22Rv1 (cell line): ENCODE measurements around the gene RNF38.

Experiments
- H3K27ac ChIP-seq: fragments of 450-650 bp; 2 replicates; pipeline ENCODE4 v1.5.1; 2017
- ZFX ChIP-seq: fragments of 450-650 bp; IDR thresholded peaks from 2 replicates; pipeline ENCODE4 v1.6.1; 2017; ENCODE audit warnings: antibody characterized with exemption, borderline replicate concordance
- TF ChIP-seq, protein P1 (sequence below): fragments of 450-650 bp; IDR thresholded peaks from 2 replicates; pipeline ENCODE4 v1.5.1; 2017; ENCODE audit warnings: mild to moderate bottlenecking

Gene RNF38

DNA sequence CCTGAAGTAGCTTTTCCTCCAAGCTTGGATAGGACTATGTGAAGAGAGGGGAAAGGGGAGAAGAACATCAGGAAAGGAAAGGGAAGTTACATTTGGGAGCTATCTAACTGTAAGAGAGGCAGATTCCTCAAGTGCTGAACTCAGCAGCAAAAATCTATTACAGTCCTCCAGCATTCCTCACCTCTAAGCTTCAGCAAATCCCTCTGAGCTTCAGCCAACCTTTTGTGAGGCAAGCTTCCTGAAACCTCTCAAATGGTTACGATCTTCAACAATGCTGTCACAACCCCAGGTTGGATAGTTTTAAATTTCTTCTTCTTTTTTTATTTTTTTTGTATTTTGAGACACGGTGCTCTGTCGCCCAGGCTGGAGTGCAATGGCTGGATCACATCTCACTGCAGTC is 2.5 kb upstream of the RNF38 start:
- TF ChIP-seq ZFX: no peak
- TF ChIP-seq, protein P1, sequence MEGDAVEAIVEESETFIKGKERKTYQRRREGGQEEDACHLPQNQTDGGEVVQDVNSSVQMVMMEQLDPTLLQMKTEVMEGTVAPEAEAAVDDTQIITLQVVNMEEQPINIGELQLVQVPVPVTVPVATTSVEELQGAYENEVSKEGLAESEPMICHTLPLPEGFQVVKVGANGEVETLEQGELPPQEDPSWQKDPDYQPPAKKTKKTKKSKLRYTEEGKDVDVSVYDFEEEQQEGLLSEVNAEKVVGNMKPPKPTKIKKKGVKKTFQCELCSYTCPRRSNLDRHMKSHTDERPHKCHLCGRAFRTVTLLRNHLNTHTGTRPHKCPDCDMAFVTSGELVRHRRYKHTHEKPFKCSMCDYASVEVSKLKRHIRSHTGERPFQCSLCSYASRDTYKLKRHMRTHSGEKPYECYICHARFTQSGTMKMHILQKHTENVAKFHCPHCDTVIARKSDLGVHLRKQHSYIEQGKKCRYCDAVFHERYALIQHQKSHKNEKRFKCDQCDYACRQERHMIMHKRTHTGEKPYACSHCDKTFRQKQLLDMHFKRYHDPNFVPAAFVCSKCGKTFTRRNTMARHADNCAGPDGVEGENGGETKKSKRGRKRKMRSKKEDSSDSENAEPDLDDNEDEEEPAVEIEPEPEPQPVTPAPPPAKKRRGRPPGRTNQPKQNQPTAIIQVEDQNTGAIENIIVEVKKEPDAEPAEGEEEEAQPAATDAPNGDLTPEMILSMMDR: no peak

DNA sequence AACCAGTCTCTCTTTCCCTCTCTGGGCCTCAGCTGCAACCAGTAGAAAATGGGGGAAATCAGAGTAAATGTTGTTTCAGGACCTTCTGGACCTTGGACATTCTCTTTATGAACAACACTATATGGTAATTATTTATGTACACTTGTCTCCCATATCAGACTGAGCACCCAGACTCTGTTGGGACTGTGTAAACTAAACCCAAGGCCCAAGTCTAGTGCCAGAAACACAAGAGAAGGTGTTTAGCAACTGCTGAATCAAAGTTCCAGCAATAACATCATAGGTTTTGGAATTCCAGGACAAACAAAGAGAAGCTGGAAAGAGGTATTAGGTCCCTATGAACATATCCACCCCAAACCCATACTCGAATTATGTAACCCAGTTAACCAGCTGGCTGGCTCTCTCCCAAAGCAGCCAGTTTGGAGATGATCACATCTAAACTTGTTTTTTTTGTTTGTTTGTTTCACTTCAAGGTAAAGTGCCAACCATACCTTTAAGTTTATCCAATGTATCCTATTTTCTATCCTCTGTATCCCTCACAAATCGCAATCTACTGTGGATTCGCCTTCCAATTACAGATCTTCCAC is 1.9 kb upstream of the RNF38 start:
- TF ChIP-seq, protein P1: no peak
- no peak for TF ChIP-seq ZFX
- peak overlapping the region; percentile 96 for H3K27ac ChIP-seq

More for the DNA sequence above, 2.5 kb upstream of the RNF38 start:
- no peak overlapping the region for H3K27ac ChIP-seq

GRCh38 chr9:36401164-36401740 is 1.2 kb upstream of the RNF38 start:
- H3K27ac ChIP-seq: peak overlapping the region; percentile 96
- TF ChIP-seq, protein P1: no peak
- no peak for TF ChIP-seq ZFX

DNA sequence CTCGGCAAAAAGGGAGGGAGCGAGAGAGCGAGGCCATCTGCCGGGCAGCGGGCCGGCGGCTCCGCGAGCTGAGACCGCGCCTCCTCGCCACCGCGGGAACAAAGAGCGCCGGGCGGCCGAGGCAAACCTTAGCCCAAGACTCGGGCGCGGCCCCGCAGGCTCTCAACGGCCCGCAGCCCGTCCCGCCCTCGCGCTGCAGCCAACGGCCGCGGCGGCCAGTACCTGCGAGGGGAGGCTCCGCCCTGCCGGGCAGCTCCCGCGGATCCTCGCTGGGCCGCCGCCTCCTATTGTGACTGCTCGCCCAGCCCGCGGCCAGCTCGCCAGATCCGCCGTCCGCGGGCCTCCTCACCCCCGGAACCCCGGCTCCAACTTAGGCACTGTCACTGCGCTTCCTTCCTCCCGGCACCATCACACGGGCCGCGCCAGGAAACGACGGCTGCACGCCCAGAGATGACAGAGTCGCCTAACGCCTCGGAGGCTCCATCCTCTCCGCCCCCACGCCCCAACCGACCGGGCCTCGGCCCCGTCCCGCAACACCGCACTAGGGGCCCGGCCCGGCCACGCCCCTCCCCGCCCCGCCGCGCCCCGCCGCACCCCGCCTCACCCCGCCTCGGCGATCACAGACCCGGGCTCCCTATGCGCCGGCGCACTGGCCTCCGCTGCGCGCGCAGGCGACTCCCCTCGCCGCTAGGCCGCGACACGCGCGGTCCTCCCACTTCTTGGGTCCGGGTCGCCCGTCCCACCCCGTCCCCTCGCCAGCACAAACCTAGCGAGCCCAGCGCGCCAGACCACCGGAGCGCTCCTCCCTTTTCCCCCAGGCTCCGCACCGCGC is 479 bp upstream of the RNF38 start:
- no peak for TF ChIP-seq ZFX
- TF ChIP-seq, protein P1: no peak
- peak overlapping the region; percentile 96 for H3K27ac ChIP-seq

DNA sequence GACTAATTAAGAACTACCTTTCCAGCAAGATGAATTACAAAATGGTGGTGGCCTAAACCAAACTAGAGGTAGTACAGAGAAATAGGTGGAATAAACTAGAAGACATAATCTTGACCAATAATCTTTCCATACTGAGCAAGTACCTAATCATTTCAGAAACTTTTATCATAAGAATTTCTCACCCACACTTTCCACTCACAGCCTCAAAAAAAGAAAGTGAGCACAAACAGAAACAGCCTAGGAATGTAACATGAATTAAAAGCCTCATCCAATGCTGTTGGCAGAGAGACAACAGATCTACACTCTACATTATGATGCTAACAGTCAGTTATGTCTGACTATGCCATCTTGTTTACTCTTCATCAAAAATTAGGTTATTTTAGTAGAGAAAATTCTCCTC is 1.3 kb downstream of the RNF38 start:
- no peak for TF ChIP-seq ZFX
- TF ChIP-seq, protein P1: no peak
- peak overlapping the region; percentile 96 for H3K27ac ChIP-seq

GRCh38 chr9:36396985-36397384 is 3.1 kb downstream of the RNF38 start:
- H3K27ac ChIP-seq: no peak overlapping the region

More at GRCh38 chr9:36396985-36397384, 3.1 kb downstream of the RNF38 start:
- no peak for TF ChIP-seq ZFX
- TF ChIP-seq, protein P1: no peak
